ENCODE results near the gene ZNF605. TPM values are rescaled to one million over a fixed set of nuclear protein-coding genes. Genes with fewer than 3 reads are reported as not detected.
A peak's percentile ranks its signal among the peaks of the same experiment; 100 is the strongest.

ZNF605 gene
- total RNA-seq, 1 donor from 2014 or later = 15.4 TPM

DNA sequence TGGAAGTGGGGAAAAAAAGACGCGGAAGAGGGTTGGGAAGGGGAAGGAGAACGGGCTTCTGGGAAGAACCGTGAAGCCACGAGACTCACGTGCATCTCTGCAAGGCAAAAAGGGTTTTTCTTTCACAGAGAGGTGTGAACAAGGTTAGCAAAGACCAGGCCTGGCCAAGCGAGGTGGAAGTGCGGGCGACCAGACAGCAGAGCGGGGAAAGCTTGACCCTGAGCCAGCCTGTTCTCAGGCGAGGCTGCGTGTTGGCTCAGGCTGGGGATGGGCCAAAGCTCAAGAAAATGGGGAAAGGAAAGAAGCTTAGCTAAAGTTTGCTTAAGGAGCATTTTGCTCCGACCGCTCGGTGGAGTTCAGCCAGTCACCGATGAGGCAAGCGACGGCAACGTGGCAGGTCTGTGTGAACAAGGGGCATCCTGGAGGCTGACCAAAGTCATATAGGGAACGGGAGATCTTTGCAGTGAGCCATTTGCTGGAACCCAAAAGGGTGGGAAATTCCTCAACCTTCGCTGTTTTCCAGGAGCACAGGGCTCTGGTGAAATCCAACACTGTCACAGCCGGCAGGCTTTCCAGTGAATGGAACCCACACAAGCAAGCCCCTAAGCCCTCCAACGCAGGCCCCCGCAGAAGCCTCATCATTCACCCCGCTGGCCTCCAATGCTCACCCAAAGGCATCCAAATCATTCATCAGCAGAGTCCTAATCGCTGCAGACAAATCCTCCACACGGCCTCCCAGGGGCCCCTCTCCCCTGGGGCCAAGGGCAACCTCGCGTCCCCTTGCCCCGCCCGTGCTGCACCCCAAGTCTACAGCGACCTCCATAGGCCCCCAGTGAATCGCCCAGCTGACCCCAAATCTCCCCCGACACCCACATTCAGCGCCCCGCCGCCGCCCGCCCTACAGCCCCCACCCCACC, 754 bp downstream of the ZNF605 start:
- intact Hi-C loops (cut with micrococcal nuclease) = loop anchor here (1.0 to 2.0 kb wide), 9 partner anchors 31 to 226 kb away; partner anchors contain the start of genes CHFR, GOLGA3, ZNF10 and ZNF140
- Mint-ChIP-seq H3K9me3 (no peaks in the 10 kb centered on the region), H3K4me3 (peak overlapping the region; percentile 96), H3K27ac (peak overlapping the region; percentile 82), H3K4me1 (peaks cover 33% of the 10 kb centered on the region), H3K36me3 (ENCODE audit: low read depth) (peaks cover 14% of the 10 kb centered on the region), H3K27me3 (no peaks in the 10 kb centered on the region)
- POLR2A ChIA-PET = interaction anchor here (0.7 to 2.9 kb wide), 6 partner anchors 31 to 125 kb away, joined by 3 to 20 read pairs (median 6); partner anchors contain the start of genes CHFR and ZNF26
- peak; percentile 75 for ATAC-seq (ENCODE audit: low read depth)
- no peak for DNase-seq
- CTCF ChIA-PET = interaction anchor here (1.3 kb wide), 1 partner anchor 226 kb away, joined by 3 read pairs; the partner anchor contains the start of gene ZNF268
- TF ChIP-seq, protein P1, sequence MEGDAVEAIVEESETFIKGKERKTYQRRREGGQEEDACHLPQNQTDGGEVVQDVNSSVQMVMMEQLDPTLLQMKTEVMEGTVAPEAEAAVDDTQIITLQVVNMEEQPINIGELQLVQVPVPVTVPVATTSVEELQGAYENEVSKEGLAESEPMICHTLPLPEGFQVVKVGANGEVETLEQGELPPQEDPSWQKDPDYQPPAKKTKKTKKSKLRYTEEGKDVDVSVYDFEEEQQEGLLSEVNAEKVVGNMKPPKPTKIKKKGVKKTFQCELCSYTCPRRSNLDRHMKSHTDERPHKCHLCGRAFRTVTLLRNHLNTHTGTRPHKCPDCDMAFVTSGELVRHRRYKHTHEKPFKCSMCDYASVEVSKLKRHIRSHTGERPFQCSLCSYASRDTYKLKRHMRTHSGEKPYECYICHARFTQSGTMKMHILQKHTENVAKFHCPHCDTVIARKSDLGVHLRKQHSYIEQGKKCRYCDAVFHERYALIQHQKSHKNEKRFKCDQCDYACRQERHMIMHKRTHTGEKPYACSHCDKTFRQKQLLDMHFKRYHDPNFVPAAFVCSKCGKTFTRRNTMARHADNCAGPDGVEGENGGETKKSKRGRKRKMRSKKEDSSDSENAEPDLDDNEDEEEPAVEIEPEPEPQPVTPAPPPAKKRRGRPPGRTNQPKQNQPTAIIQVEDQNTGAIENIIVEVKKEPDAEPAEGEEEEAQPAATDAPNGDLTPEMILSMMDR (IDR thresholded peaks at IDR 0.05) = no peak

DNA sequence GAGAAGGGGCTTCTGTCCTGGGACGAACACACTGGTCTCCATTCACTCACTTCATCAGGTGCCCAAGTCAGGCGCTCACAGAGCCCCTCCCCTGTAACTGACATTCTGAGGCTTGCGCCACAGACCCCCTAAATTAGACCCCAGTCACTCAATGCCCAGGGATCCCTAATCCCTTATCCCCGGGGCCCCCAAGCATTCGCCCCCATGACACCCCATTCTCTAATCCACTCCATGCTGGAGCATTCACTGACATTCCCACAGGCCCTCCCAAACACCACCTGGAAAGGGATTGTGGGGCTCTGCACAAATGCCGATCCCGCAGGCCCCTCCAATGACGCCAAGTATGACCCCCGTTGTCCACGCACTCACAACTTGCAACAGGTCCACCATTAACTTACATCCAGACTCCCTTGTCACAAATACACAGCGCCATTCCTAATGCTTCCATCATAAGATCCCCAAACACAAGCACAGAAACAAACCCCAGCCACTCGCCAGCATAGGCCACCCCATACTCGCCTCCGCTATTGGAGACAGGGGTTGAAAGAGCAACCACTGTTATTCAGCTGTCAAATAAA, 1.5 kb downstream of the ZNF605 start:
- Mint-ChIP-seq H3K27me3 (no peaks in the 10 kb centered on the region), H3K9me3 (no peaks in the 10 kb centered on the region), H3K36me3 (ENCODE audit: low read depth) (peaks cover 13% of the 10 kb centered on the region), H3K27ac (peak overlapping the region; percentile 82), H3K4me1 (peaks cover 32% of the 10 kb centered on the region), H3K4me3 (peak overlapping the region; percentile 96)
- ATAC-seq (ENCODE audit: low read depth) = no peak
- TF ChIP-seq, protein P1 (IDR thresholded peaks at IDR 0.05) = no peak
- DNase-seq = no peak
- ChIA-PET CTCF (no interaction called here), POLR2A (interaction anchor here (0.9 to 2.9 kb wide), 2 partner anchors 32 to 82 kb away, joined by 3 to 20 read pairs; partner anchors contain the start of gene ZNF26)
- intact Hi-C loops (cut with micrococcal nuclease) = no loop called here

DNA sequence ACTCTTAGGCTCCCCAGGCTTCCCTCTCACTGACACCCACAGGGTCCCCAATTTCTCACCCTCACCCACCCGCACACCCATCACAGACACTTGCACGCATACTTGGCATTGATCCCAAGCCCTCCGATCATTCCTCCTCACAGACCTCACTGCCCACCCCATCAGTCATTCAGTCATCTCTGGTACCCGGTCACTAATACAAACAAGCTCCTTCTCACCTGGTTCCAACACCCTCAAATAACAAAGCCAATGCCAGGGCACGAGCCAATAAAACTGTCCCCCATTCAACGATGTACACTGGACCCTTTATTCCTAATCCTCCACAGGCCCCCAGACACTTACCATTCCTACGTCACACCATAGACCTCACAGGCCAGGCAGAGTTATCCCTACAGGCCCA, 2.3 kb downstream of the ZNF605 start:
- no peak overlapping the region for H3K4me3 Mint-ChIP-seq
- DNase-seq (no peak), ATAC-seq (ENCODE audit: low read depth) (no peak)
- intact Hi-C loops (cut with micrococcal nuclease) = no loop called here
- peaks cover 32% of the 10 kb centered on the region for H3K4me1 Mint-ChIP-seq
- no peak overlapping the region for H3K27ac Mint-ChIP-seq
- H3K9me3 Mint-ChIP-seq = no peaks in the 10 kb centered on the region
- H3K36me3 Mint-ChIP-seq (ENCODE audit: low read depth) = peaks cover 21% of the 10 kb centered on the region
- TF ChIP-seq, protein P1 (IDR thresholded peaks at IDR 0.05) = no peak
- ChIA-PET CTCF (no interaction called here), POLR2A (no interaction called here)
- H3K27me3 Mint-ChIP-seq = no peaks in the 10 kb centered on the region

DNA sequence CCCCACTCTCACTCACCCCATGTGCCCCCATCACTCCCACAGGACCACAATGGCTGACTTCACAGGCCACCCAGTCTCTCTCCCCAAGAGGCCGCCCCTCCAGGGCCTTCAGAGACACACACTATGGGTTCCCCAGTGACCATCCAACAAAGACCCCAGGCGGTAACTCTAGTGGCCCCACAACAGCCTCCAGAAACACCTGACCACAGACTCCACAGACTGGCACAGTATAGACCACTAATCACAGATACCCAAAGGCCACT, 3.0 kb downstream of the ZNF605 start:
- H3K4me3 Mint-ChIP-seq = no peak overlapping the region
- POLR2A ChIA-PET = no interaction called here
- H3K27me3 Mint-ChIP-seq = no peaks in the 10 kb centered on the region
- no peak overlapping the region for H3K27ac Mint-ChIP-seq
- peaks cover 27% of the 10 kb centered on the region for H3K36me3 Mint-ChIP-seq (ENCODE audit: low read depth)
- no peak for DNase-seq
- H3K4me1 Mint-ChIP-seq = peaks cover 32% of the 10 kb centered on the region
- no peak for ATAC-seq (ENCODE audit: low read depth)
- CTCF ChIA-PET = no interaction called here
- intact Hi-C loops (cut with micrococcal nuclease) = no loop called here
- TF ChIP-seq, protein P1 (IDR thresholded peaks at IDR 0.05) = no peak
- no peaks in the 10 kb centered on the region for H3K9me3 Mint-ChIP-seq
